SK-N-SH (cell line): ENCODE measurements around the gene ONECUT1. TPM values are rescaled to one million over a fixed set of nuclear protein-coding genes. Genes with fewer than 3 reads are reported as not detected.
A peak's percentile ranks its signal among the peaks of the same experiment; 100 is the strongest.

Source experiments
- CTCF ChIA-PET: fragments of 300-600, 350-600 bp; formaldehyde crosslinking; extraction: SDS; loops from one replicate; lab custom pipeline; 2021; lab: Yijun Ruan, JAX
- POLR2A ChIA-PET: fragments of 350-600 bp; sonication (Branson Sonifier 250); formaldehyde crosslinking; extraction: SDS; loops from one replicate; lab custom pipeline; 2020; ENCODE audit warnings: antibody characterized with exemption, inconsistent platforms; lab: Yijun Ruan, JAX
- DNase-seq: peaks from one replicate; pipeline ENCODE4 v3.0.0; 2012
- H2AFZ ChIP-seq: fragments of 200-600 bp; sonication (generic); 2 replicates; pipeline ENCODE4 v1.8.1; 2016; ENCODE audit warnings: antibody characterized with exemption, mild to moderate bottlenecking, low read depth
- H3F3A ChIP-seq: fragments of 200-600 bp; sonication (generic); replicated peaks from 2 replicates; pipeline ENCODE3; 2016; ENCODE audit warnings: antibody characterized with exemption, mild to moderate bottlenecking; ENCODE audit not compliant: insufficient read depth
- H3K27ac ChIP-seq, 2 experiments: fragments of 200-500 bp in 1 of 2; fragments of 200-600 bp in 1 of 2; sonication (Bioruptor generic) in 1 of 2; sonication (generic), shearing (Covaris generic) in 1 of 2; 2 replicates each; pipeline versions ENCODE4 v1.5.1 to v1.6.1; 2014 to 2016; ENCODE audit warnings: low read depth in 2 of 2, inconsistent platforms in 1 of 2, low read length in 1 of 2, mild to moderate bottlenecking in 1 of 2, mixed read lengths in 1 of 2
- H3K27me3 ChIP-seq: fragments of 200-600 bp; sonication (generic), shearing (Covaris generic); 2 replicates; pipeline ENCODE4 v1.6.1; 2016; ENCODE audit warnings: mixed run types; ENCODE audit not compliant: insufficient read depth
- H3K36me3 ChIP-seq, 2 experiments: fragments of 200-500 bp in 1 of 2; fragments of 200-600 bp in 1 of 2; sonication (Bioruptor generic) in 1 of 2; sonication (generic) in 1 of 2; replicated peaks in 1 of 2; 2 replicates each; pipeline versions ENCODE3 to v1.5.1; 2014 to 2016; ENCODE audit warnings: low read length in 1 of 2, mild to moderate bottlenecking in 1 of 2; ENCODE audit not compliant: insufficient read depth in 2 of 2, control insufficient read depth in 1 of 2
- H3K4me1 ChIP-seq, 2 experiments: fragments of 200-500 bp in 1 of 2; fragments of 200-600 bp in 1 of 2; sonication (Bioruptor generic) in 1 of 2; sonication (generic), shearing (Covaris generic) in 1 of 2; 2 replicates each; pipeline versions ENCODE4 v1.5.1 to v1.6.1; 2014 to 2016; ENCODE audit warnings: low read depth in 1 of 2, low read length in 1 of 2, mixed run types in 1 of 2; ENCODE audit not compliant: insufficient read depth in 2 of 2, control insufficient read depth in 1 of 2
- H3K4me2 ChIP-seq: fragments of 200-600 bp; sonication (generic), shearing (Covaris generic); 2 replicates; pipeline ENCODE4 v1.6.1; 2017; ENCODE audit warnings: mixed run types
- H3K4me3 ChIP-seq, 2 experiments: fragments of 200-500 bp in 1 of 2; fragments of 200-600 bp in 1 of 2; sonication (Bioruptor generic) in 1 of 2; sonication (generic), shearing (Covaris generic) in 1 of 2; 2 replicates each; pipeline versions ENCODE4 v1.5.1 to v1.8.1; 2014 to 2016; ENCODE audit warnings: low read depth in 2 of 2, inconsistent platforms in 1 of 2, low read length in 1 of 2, mild to moderate bottlenecking in 1 of 2, mixed read lengths in 1 of 2, moderate library complexity in 1 of 2
- H3K79me2 ChIP-seq: fragments of 200-600 bp; sonication (generic); 2 replicates; pipeline ENCODE4 v1.8.1; 2017; ENCODE audit warnings: mild to moderate bottlenecking; ENCODE audit not compliant: insufficient read depth
- H3K9ac ChIP-seq: fragments of 200-600 bp; sonication (generic); 2 replicates; pipeline ENCODE4 v1.6.1; 2017; ENCODE audit warnings: mixed run types
- H3K9me2 ChIP-seq: fragments of 200-600 bp; sonication (generic); 2 replicates; pipeline ENCODE4 v1.6.1; 2017; ENCODE audit warnings: mixed run types
- H3K9me3 ChIP-seq: fragments of 200-600 bp; sonication (generic); 2 replicates; pipeline ENCODE4 v1.6.1; 2017; ENCODE audit warnings: mixed run types, mild to moderate bottlenecking, moderate library complexity
- H4K20me1 ChIP-seq: fragments of 200-600 bp; sonication (generic); 2 replicates; pipeline ENCODE4 v1.6.1; 2017; ENCODE audit warnings: mild to moderate bottlenecking, mixed run types; ENCODE audit not compliant: insufficient read depth
- CTCF ChIP-seq: fragments of 200-600 bp; sonication (generic); IDR thresholded peaks from 2 replicates; pipeline ENCODE4 v1.6.1; 2017; ENCODE audit warnings: antibody characterized with exemption, mild to moderate bottlenecking, moderate library complexity
- ELF1 ChIP-seq: IDR thresholded peaks from 2 replicates; pipeline ENCODE4 v1.4.0; 2012
- EP300 ChIP-seq, 2 experiments: IDR thresholded peaks; 2 replicates each; pipeline versions ENCODE4 v1.4.0 to v1.6.1; 2012; ENCODE audit warnings: borderline replicate concordance in 1 of 2, low read depth in 1 of 2, low read length in 1 of 2
- FOSL2 ChIP-seq: IDR thresholded peaks from 2 replicates; pipeline ENCODE4 v1.4.0; 2012; ENCODE audit warnings: low read depth, mild to moderate bottlenecking, moderate library complexity, borderline replicate concordance
- FOXJ3 ChIP-seq: sonication (generic); formaldehyde crosslinking; IDR thresholded peaks from 2 replicates; pipeline ENCODE4 v1.5.1; 2020; ENCODE audit warnings: mild to moderate bottlenecking, missing genetic modification reagents
- GATA2 ChIP-seq: sonication (generic); formaldehyde crosslinking; IDR thresholded peaks from 2 replicates; pipeline ENCODE4 v1.5.0; 2020; ENCODE audit warnings: mild to moderate bottlenecking, missing genetic modification reagents
- JUND ChIP-seq: IDR thresholded peaks from 2 replicates; pipeline ENCODE4 v1.4.0; 2012
- MXI1 ChIP-seq: IDR thresholded peaks from 2 replicates; pipeline ENCODE4 v1.6.1; 2012; ENCODE audit warnings: mild to moderate bottlenecking, low read depth, low read length, improper control_type of control experiment
- NFIC ChIP-seq: IDR thresholded peaks from 2 replicates; pipeline ENCODE4 v1.4.0; 2012; ENCODE audit warnings: borderline replicate concordance
- NRF1 ChIP-seq: IDR thresholded peaks from 2 replicates; pipeline ENCODE4 v1.6.1; 2012; ENCODE audit warnings: low read depth, mild to moderate bottlenecking, low read length
- RFX5 ChIP-seq: IDR thresholded peaks from 2 replicates; pipeline ENCODE4 v1.6.1; 2012; ENCODE audit warnings: mild to moderate bottlenecking, improper control_type of control experiment, low read length
- USF1 ChIP-seq: IDR thresholded peaks from 2 replicates; pipeline ENCODE4 v1.4.0; 2012; ENCODE audit warnings: low read depth, borderline replicate concordance
- YY1 ChIP-seq: IDR thresholded peaks from 2 replicates; pipeline ENCODE4 v1.4.0; 2012; ENCODE audit warnings: low read depth, mild to moderate bottlenecking
- ZBTB33 ChIP-seq: IDR thresholded peaks from 2 replicates; pipeline ENCODE4 v1.4.0; 2012; ENCODE audit warnings: low read depth, borderline replicate concordance
- WGBS: methylation state at CpG from one replicate; pipeline ENCODE4 v1.1.6; 2017; ENCODE audit warnings: low lambda C conversion rate; 5-methylcytosine and 5-hydroxymethylcytosine counted together
- polyA plus RNA-seq, 3 experiments: library from polyadenylated mRNA; depleted of rRNA; stranded (reverse); fragments of >200 nt; gene quantifications; 2 replicates each; pipeline ENCODE4 v1.2.3, GENCODE V29; 2012

The ONECUT1 gene
- polyA plus RNA-seq, 1 of the 3 experiments (the other 2 are of a cell fraction): not detected

GRCh38 chr15:52805351-52806283 lies 15.5 kb upstream of the ONECUT1 start:
- H2AFZ ChIP-seq: no peak overlapping the region
- H3K79me2 ChIP-seq: no peaks in the 10 kb centered on the region
- no peaks in the 10 kb centered on the region for H3F3A ChIP-seq
- H3K9me2 ChIP-seq: no peaks in the 10 kb centered on the region
- TF ChIP-seq CTCF (peak; percentile 23; the same call in 1 of the 2 replicates), RFX5 (no peak)
- H3K36me3 ChIP-seq: no peaks in the 10 kb centered on the region
- WGBS: 23% methylated on average over 43 of the region's 93 CpGs
- H3K4me1 ChIP-seq: no peaks in the 10 kb centered on the region; a peak in 2 of 4 replicates
- no peak overlapping the region for H3K9ac ChIP-seq
- no peaks in the 10 kb centered on the region for H4K20me1 ChIP-seq
- POLR2A ChIA-PET: interaction anchor here (0.6 kb wide), 1 partner anchor 550 kb away, joined by 3 read pairs; no protein-coding TSS in a partner anchor
- CTCF ChIA-PET: interaction anchor here (0.6 to 2.0 kb wide), 6 partner anchors 14 to 751 kb away, joined by 3 to 6 read pairs (median 4); no protein-coding TSS in a partner anchor
- no peak overlapping the region; a peak in 1 of 4 replicates for H3K4me3 ChIP-seq
- H3K9me3 ChIP-seq: no peaks in the 10 kb centered on the region
- H3K27ac ChIP-seq: no peak overlapping the region
- peaks cover 75% of the 10 kb centered on the region for H3K27me3 ChIP-seq
- H3K4me2 ChIP-seq: no peak overlapping the region; the same call in 1 of the 2 replicates
- DNase-seq: peak; percentile 60

GRCh38 chr15:52804526-52805081 lies 14.5 kb upstream of the ONECUT1 start:
- Histone ChIP-seq H3K36me3 (no peaks in the 10 kb centered on the region), H3K79me2 (no peaks in the 10 kb centered on the region), H4K20me1 (no peaks in the 10 kb centered on the region), H3F3A (no peaks in the 10 kb centered on the region), H3K4me2 (peak overlapping the region; percentile 78)
- POLR2A ChIA-PET: interaction anchor here (0.6 kb wide), 1 partner anchor 551 kb away, joined by 3 read pairs; no protein-coding TSS in a partner anchor
- TF ChIP-seq USF1: no peak
- no peak for TF ChIP-seq NRF1
- no peak for TF ChIP-seq EP300 (IDR thresholded peaks at IDR 0.05; ENCODE audit: borderline replicate concordance in 1 of 2, low read depth in 1 of 2, low read length in 1 of 2)
- TF ChIP-seq YY1: no peak
- TF ChIP-seq NFIC: no peak
- no peak for TF ChIP-seq JUND
- TF ChIP-seq FOSL2: no peak
- TF ChIP-seq MXI1: no peak
- no peak for TF ChIP-seq ELF1
- no peak for TF ChIP-seq FOXJ3
- no peak for TF ChIP-seq GATA2 (CRISPR knock-in tag)
- TF ChIP-seq ZBTB33: no peak
- TF ChIP-seq, all 33 proteins: peak for 0
- CTCF ChIA-PET: interaction anchor here (0.8 to 1.6 kb wide), 5 partner anchors 11 to 404 kb away, joined by 3 to 4 read pairs (median 3); no protein-coding TSS in a partner anchor
- peak overlapping the region; percentile 12 to 57; a peak in 3 of 4 replicates for H3K4me3 ChIP-seq
- H3K27me3 ChIP-seq: peaks cover 79% of the 10 kb centered on the region
- no peaks in the 10 kb centered on the region for H3K9me3 ChIP-seq
- H3K27ac ChIP-seq: no peak overlapping the region
- no peak overlapping the region for H2AFZ ChIP-seq
- 22% methylated on average over 25 of the region's 25 CpGs for WGBS
- DNase-seq: no peak
- H3K9ac ChIP-seq: no peak overlapping the region
- H3K9me2 ChIP-seq: no peaks in the 10 kb centered on the region
- no peaks in the 10 kb centered on the region; a peak in 2 of 4 replicates for H3K4me1 ChIP-seq
